Activated T-helper 2 cell treated with anti-CD3 and anti-CD28 coated beads, Interferon-gamma antibody, Interleukin-2, Interleukin-4, amounts not matched to agents 10 μg/mL and 5 μg/mL and 100 μg/mL, durations not matched to agents 14 hours and 24 hours and 36 hours (primary cell): ENCODE data around the gene ZMAT2. TPM values are rescaled to one million over a fixed set of nuclear protein-coding genes. Genes with fewer than 3 reads are reported as not detected.
A peak's percentile ranks its signal among the peaks of the same experiment; 100 is the strongest.
"Not testable (repeated sequence)": the region's sequence is repeated elsewhere in the genome, so short reads cannot be mapped to it uniquely, and the experiment has no call there.

Experiments
- DNase-seq: peaks from one replicate; pipeline ENCODE4 v3.0.0; 2021; ENCODE audit warnings: low spot score
- H3K27ac Mint-ChIP-seq: one replicate; pipeline ENCODE4 v1.8.0; 2021; ENCODE audit warnings: mixed read lengths
- H3K27me3 Mint-ChIP-seq: one replicate; pipeline ENCODE4 v1.8.0; 2021; ENCODE audit warnings: low read depth, mixed read lengths
- H3K36me3 Mint-ChIP-seq: one replicate; pipeline ENCODE4 v1.8.0; 2021; ENCODE audit warnings: low read depth, mixed read lengths
- H3K4me1 Mint-ChIP-seq: one replicate; pipeline ENCODE4 v1.8.0; 2021; ENCODE audit warnings: low read depth, mixed read lengths
- H3K4me3 Mint-ChIP-seq: one replicate; pipeline ENCODE4 v1.8.0; 2021; ENCODE audit warnings: low read depth, mild to moderate bottlenecking, moderate library complexity, mixed read lengths
- H3K9me3 Mint-ChIP-seq: one replicate; pipeline ENCODE4 v1.8.0; 2021; ENCODE audit warnings: mixed read lengths
- intact Hi-C: fragments of 100-400 bp; cut with micrococcal nuclease; formaldehyde crosslinking; loops from one replicate; pipeline ENCODE4 v1.15.1; 2023
- total RNA-seq: library from RNA; stranded (reverse); gene quantifications from 2 replicates; pipeline ENCODE4 v1.2.3, GENCODE V29; 2022

The ZMAT2 gene
- total RNA-seq, 1 donor from 2014 or later: 53.4 TPM

DNA sequence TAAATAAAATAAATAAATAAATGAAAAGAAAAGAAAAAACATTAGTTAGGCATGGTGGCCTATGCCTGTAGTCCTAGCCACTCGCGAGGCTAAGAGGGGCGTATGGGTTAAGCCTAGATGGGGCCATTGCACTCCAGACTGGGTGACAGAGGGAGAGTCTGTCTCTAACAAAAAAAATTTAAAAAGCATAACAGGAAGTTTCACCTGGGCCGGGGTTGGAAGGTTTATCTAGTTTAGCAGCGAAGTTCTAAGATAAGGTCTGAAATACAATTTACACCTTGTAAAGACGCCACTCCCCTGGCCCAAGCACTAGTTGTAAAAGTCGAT is 18.0 kb downstream of the ZMAT2 start:
- intact Hi-C loops: no loop called here
- DNase-seq: no peak
- H3K9me3 Mint-ChIP-seq: no peaks in the 10 kb centered on the region
- H3K27ac Mint-ChIP-seq: no peak overlapping the region
- peak overlapping the region; percentile 41 for H3K4me3 Mint-ChIP-seq
- no peaks in the 10 kb centered on the region for H3K36me3 Mint-ChIP-seq
- H3K4me1 Mint-ChIP-seq: peaks cover 2% of the 10 kb centered on the region
- H3K27me3 Mint-ChIP-seq: peaks cover 4% of the 10 kb centered on the region

GRCh38 chr5:140720738-140721137 is 20.5 kb downstream of the ZMAT2 start:
- not testable (repeated sequence) for H3K4me1 Mint-ChIP-seq, H3K4me3 Mint-ChIP-seq, H3K9me3 Mint-ChIP-seq, H3K27me3 Mint-ChIP-seq, H3K27ac Mint-ChIP-seq, H3K36me3 Mint-ChIP-seq, DNase-seq
- intact Hi-C loops: loop anchor here (2.0 to 5.0 kb wide), 2 partner anchors 30 to 348 kb away; partner anchors contain the start of genes HARS1 and HARS2

- H3K27me3 Mint-ChIP-seq, H3K27ac Mint-ChIP-seq, H3K9me3 Mint-ChIP-seq, DNase-seq, H3K4me1 Mint-ChIP-seq, H3K4me3 Mint-ChIP-seq, H3K36me3 Mint-ChIP-seq: not testable (repeated sequence)
- intact Hi-C loops: loop anchor here (2.0 to 5.0 kb wide), 2 partner anchors 31 to 349 kb away; partner anchors contain the start of genes HARS1 and HARS2
Observed at GRCh38 chr5:140721395-140721794, 21.1 kb downstream of the ZMAT2 start.

DNA sequence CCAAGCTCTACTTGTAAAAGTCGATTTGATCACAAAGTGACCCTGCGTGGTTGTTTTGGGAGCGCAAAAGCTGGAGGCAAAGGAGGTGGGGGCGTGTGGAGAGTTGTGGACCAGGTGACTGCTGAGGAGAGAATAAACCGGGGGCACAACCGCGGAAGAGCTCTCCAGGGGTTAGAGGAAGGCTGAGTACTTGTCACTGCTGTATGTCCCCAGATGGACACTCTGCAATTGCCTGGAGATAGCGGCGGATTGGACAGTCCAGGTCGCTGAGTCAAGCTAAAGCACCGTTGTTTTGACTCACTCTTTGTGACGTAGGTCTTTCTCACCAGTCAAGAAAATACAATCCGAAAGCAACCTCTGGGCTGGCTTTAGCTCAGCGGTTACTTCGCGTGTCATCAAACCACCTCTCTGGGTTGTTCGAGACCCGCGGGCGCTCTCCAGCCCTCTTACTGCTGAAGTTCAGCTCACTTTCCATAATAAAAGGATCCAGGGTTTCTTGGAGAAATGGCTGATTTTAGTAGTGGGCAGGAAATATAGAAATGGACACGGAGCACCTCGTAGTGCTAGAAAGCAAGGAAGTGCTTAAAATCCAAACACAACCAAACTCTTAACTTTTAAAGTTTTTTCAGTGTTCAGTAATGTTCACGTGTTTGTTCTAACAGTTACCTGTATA is 25.7 kb downstream of the ZMAT2 start:
- Mint-ChIP-seq H3K4me1 (peaks cover 5% of the 10 kb centered on the region), H3K4me3 (peak overlapping the region; percentile 76), H3K27ac (peak overlapping the region; percentile 61), H3K9me3 (no peaks in the 10 kb centered on the region), H3K27me3 (peaks cover 10% of the 10 kb centered on the region), H3K36me3 (no peaks in the 10 kb centered on the region)
- peak; percentile 75 for DNase-seq
- intact Hi-C loops: loop anchor here (1.0 kb wide), 1 partner anchor 15 kb away; no protein-coding TSS in a partner anchor

- no peaks in the 10 kb centered on the region for H3K4me1 Mint-ChIP-seq
- H3K36me3 Mint-ChIP-seq: no peaks in the 10 kb centered on the region
- intact Hi-C loops: no loop called here
- H3K27me3 Mint-ChIP-seq: no peaks in the 10 kb centered on the region
- no peak overlapping the region for H3K4me3 Mint-ChIP-seq
- no peak for DNase-seq
- H3K9me3 Mint-ChIP-seq: peaks cover 10% of the 10 kb centered on the region
- no peak overlapping the region for H3K27ac Mint-ChIP-seq
Observed at GRCh38 chr5:140733098-140733497, 32.9 kb downstream of the ZMAT2 start.

DNA sequence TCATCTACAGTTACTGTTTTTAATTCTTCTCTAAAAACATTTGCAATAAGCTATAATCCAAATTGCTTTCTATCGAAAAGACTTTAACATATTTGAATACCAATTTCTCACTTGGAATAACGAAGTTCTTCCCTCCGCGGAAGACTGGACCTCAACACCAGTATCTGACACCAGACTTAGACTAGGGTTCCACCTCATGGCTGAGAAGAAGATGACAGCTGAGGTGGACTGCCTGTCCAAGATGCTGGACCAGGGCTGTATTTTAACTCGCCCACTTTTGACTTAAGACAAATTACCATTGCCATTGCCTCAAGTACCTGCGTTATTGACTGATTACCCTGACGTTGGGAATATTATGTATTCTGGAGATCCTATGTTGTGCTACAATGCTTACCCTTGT is 34.1 kb downstream of the ZMAT2 start:
- Mint-ChIP-seq H3K9me3 (peaks cover 10% of the 10 kb centered on the region), H3K27ac (no peak overlapping the region), H3K4me1 (no peaks in the 10 kb centered on the region), H3K27me3 (no peaks in the 10 kb centered on the region), H3K4me3 (no peak overlapping the region), H3K36me3 (no peaks in the 10 kb centered on the region)
- intact Hi-C loops: no loop called here
- no peak for DNase-seq

DNA sequence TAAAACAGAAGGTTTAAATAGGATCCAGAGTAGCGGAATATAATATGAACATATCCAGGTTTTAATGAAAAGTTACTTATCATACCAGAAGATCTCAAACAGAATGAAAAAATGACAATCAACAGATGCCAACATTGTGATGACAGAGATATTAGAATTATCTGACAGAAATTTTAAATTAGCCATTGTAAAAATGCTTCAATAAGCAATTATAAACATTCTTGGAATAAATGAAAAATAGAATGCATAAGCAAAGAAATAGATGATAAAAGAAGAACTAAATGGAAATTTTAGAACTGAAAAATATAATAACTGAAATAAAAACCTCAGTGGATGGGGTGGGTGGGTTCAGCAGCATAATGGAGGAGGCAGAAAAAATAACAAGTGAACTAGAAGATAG is 37.2 kb downstream of the ZMAT2 start:
- intact Hi-C loops: no loop called here
- Mint-ChIP-seq H3K27me3 (no peaks in the 10 kb centered on the region), H3K27ac (no peak overlapping the region), H3K4me1 (no peaks in the 10 kb centered on the region), H3K4me3 (no peak overlapping the region), H3K36me3 (no peaks in the 10 kb centered on the region), H3K9me3 (peaks cover 21% of the 10 kb centered on the region)
- no peak for DNase-seq

DNA sequence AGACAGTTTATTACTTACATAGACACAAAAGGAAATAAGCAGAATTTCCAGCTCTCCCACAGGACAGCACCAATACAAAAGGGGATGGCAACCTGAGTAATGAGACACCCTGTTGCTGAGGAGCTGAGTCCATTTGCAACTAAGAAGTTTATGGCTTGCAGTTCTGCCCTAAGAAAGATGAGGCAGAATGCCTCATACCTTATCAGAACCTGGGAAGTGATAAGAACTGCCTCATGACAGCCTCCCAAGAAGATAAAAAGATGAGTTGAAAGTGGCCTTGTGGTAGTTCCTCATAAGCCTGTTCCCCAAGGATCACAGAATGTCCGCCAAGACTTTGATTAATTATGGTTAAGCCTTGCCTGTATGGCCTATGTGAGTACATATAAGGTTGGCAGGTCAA is 41.7 kb downstream of the ZMAT2 start:
- intact Hi-C loops: no loop called here

DNA sequence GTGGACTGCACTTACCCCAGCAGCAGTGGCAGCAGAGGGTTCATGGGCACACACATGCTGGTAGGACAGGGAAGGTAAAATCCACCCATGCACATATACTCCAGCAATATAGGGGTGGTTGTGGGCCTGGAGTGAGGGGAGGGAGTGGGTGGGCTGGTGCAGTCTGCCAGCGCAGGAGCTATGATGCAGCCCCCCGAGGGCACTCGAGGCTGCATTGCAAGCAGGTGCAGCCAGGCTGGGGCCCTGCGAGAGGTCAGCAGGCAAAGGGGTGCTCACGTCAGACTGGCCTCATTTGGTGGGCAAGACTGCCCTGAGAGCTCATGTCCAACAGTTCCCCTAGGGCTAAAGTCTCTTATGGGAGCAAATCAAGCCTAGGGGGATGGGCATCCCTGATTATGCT is 53.3 kb downstream of the ZMAT2 start:
- no peak overlapping the region for H3K4me3 Mint-ChIP-seq
- no peaks in the 10 kb centered on the region for H3K27me3 Mint-ChIP-seq
- H3K4me1 Mint-ChIP-seq: no peaks in the 10 kb centered on the region
- H3K36me3 Mint-ChIP-seq: no peaks in the 10 kb centered on the region
- DNase-seq: no peak
- peaks cover 83% of the 10 kb centered on the region for H3K9me3 Mint-ChIP-seq
- H3K27ac Mint-ChIP-seq: no peak overlapping the region
- intact Hi-C loops: no loop called here

More for the DNA sequence above, 41.7 kb downstream of the ZMAT2 start:
- DNase-seq: no peak
- no peaks in the 10 kb centered on the region for H3K36me3 Mint-ChIP-seq
- no peak overlapping the region for H3K4me3 Mint-ChIP-seq
- no peaks in the 10 kb centered on the region for H3K27me3 Mint-ChIP-seq
- H3K4me1 Mint-ChIP-seq: no peaks in the 10 kb centered on the region
- H3K27ac Mint-ChIP-seq: no peak overlapping the region
- H3K9me3 Mint-ChIP-seq: peaks cover 22% of the 10 kb centered on the region

Other genes starting within 250 kb of the ZMAT2 start
- gene EIF4EBP3, start 152.8 kb upstream of the ZMAT2 start, total RNA-seq: 9.2 and 15.0 TPM in 2 replicates
- gene SRA1, start 143.0 kb upstream of the ZMAT2 start, total RNA-seq: 45.9 and 48.2 TPM in 2 replicates
- 15.1 and 17.9 TPM in 2 replicates for gene APBB3, start 135.8 kb upstream of the ZMAT2 start, total RNA-seq
- 91.9 and 97.3 TPM in 2 replicates for gene SLC35A4, start 135.6 kb upstream of the ZMAT2 start, total RNA-seq
- gene CD14, start 67.3 kb upstream of the ZMAT2 start, total RNA-seq: 0.39 TPM in 2 replicates
- 40.2 and 40.7 TPM in 2 replicates for gene TMCO6, start 61.0 kb upstream of the ZMAT2 start, total RNA-seq
- 63.0 and 65.6 TPM in 2 replicates for gene NDUFA2, start 52.8 kb upstream of the ZMAT2 start, total RNA-seq
- gene IK, start 52.6 kb upstream of the ZMAT2 start, total RNA-seq: 111 and 119 TPM in 2 replicates
- gene WDR55, start 35.5 kb upstream of the ZMAT2 start, total RNA-seq: 39.1 and 40.0 TPM in 2 replicates
- 3.2 and 3.5 TPM in 2 replicates for gene DND1, start 26.9 kb upstream of the ZMAT2 start, total RNA-seq
- 107 and 110 TPM in 2 replicates for gene HARS1, start 9.1 kb upstream of the ZMAT2 start, total RNA-seq
- 28.0 and 30.1 TPM in 2 replicates for gene HARS2, start 9.0 kb upstream of the ZMAT2 start, total RNA-seq
- 0.07 TPM in 1 of 2 replicates, not detected in the other for gene PCDHA1, start 85.7 kb downstream of the ZMAT2 start, total RNA-seq
- gene PCDHA2, start 94.4 kb downstream of the ZMAT2 start, total RNA-seq: not detected in 2 replicates
- not detected in 2 replicates for gene PCDHA3, start 100.6 kb downstream of the ZMAT2 start, total RNA-seq
- not detected in 2 replicates for gene PCDHA4, start 106.6 kb downstream of the ZMAT2 start, total RNA-seq
- gene PCDHA5, start 121.2 kb downstream of the ZMAT2 start, total RNA-seq: not detected in 2 replicates
- not detected in 2 replicates for gene PCDHA6, start 127.5 kb downstream of the ZMAT2 start, total RNA-seq
- gene PCDHA7, start 133.8 kb downstream of the ZMAT2 start, total RNA-seq: not detected in 2 replicates
- not detected in 2 replicates for gene PCDHA8, start 140.7 kb downstream of the ZMAT2 start, total RNA-seq
- not detected in 2 replicates for gene PCDHA9, start 147.9 kb downstream of the ZMAT2 start, total RNA-seq
- gene PCDHA10, start 155.4 kb downstream of the ZMAT2 start, total RNA-seq: not detected in 2 replicates
- gene PCDHA11, start 168.5 kb downstream of the ZMAT2 start, total RNA-seq: not detected in 2 replicates
- gene PCDHA12, start 174.9 kb downstream of the ZMAT2 start, total RNA-seq: not detected in 2 replicates
- gene PCDHA13, start 181.7 kb downstream of the ZMAT2 start, total RNA-seq: not detected in 2 replicates
- not detected in 2 replicates for gene PCDHAC1, start 225.9 kb downstream of the ZMAT2 start, total RNA-seq